ENCODE results near the gene CLIP1. TPM values are rescaled to one million over a fixed set of nuclear protein-coding genes. Genes with fewer than 3 reads are reported as not detected.
"Not testable (repeated sequence)": the region's sequence is repeated elsewhere in the genome, so short reads cannot be mapped to it uniquely, and the experiment has no call there.

Gene CLIP1
- total and polyA plus RNA-seq, 2 experiments from 2014 or later: 29.6 to 46.3 TPM

DNA sequence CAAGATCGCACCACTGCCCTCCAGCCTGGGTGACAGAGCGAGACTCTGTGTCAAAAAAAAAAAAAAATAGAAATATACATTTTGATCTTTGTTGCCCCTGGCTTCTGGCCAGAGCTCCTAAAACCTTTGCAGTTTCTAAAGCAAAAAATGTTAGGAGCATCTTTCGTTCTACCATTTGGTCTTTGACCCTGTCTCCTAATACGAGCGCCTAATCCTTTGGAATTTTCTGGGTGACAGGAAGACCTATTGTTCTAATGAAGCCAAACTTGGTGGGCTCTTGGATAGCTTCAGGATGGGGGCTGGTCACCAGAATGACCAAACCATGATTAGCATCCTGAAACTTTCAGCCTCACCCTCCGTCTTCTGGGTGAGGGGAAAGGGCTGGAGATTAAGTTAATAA is 32.3 kb upstream of the CLIP1 start:
- TF ChIP-seq, protein P1, sequence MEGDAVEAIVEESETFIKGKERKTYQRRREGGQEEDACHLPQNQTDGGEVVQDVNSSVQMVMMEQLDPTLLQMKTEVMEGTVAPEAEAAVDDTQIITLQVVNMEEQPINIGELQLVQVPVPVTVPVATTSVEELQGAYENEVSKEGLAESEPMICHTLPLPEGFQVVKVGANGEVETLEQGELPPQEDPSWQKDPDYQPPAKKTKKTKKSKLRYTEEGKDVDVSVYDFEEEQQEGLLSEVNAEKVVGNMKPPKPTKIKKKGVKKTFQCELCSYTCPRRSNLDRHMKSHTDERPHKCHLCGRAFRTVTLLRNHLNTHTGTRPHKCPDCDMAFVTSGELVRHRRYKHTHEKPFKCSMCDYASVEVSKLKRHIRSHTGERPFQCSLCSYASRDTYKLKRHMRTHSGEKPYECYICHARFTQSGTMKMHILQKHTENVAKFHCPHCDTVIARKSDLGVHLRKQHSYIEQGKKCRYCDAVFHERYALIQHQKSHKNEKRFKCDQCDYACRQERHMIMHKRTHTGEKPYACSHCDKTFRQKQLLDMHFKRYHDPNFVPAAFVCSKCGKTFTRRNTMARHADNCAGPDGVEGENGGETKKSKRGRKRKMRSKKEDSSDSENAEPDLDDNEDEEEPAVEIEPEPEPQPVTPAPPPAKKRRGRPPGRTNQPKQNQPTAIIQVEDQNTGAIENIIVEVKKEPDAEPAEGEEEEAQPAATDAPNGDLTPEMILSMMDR (IDR thresholded peaks at IDR 0.05; ENCODE audit: low read depth, low read length): no peak
- no peaks in the 10 kb centered on the region for H3K36me3 ChIP-seq

DNA sequence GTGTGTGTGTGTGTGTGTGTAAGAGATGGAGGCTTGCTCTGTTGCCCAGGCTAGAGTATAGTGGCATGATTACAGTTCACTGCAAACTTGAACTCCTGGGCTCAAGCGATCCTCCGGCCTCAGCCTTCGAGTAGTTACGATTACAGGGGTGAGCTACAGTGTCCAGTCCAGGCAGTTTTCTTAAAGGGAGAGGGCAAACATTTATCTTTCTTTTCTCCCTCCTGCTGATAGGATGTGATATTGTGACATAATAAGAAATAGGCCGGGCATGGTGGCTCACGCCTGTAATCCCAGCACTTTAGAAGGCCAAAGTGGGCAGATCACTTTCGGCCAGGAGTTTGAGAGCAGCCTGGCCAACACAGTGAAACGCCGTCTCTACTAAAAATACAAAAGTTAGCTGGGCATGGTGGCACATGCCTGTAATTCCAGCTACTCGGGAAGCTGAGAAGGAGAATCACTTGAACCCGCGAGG is 31.8 kb upstream of the CLIP1 start:
- no peak for DNase-seq (ENCODE audit: low read depth in 1 of 2, low spot score in 1 of 2)
- H3K36me3 ChIP-seq: no peaks in the 10 kb centered on the region
- no peaks in the 10 kb centered on the region for H3K27me3 ChIP-seq
- H3K4me3 ChIP-seq: no peak overlapping the region
- H3K4me1 ChIP-seq (ENCODE audit: low read depth): no peaks in the 10 kb centered on the region
- TF ChIP-seq, protein P1 (IDR thresholded peaks at IDR 0.05; ENCODE audit: low read depth, low read length): no peak
- H3K9me3 ChIP-seq (ENCODE audit: low read depth): no peaks in the 10 kb centered on the region
- no peak overlapping the region for H3K27ac ChIP-seq

More for the DNA sequence above, 32.3 kb upstream of the CLIP1 start:
- no peak overlapping the region for H3K27ac ChIP-seq
- H3K27me3 ChIP-seq: no peaks in the 10 kb centered on the region
- no peaks in the 10 kb centered on the region for H3K9me3 ChIP-seq (ENCODE audit: low read depth)
- H3K4me1 ChIP-seq (ENCODE audit: low read depth): no peaks in the 10 kb centered on the region
- H3K4me3 ChIP-seq: no peak overlapping the region
- DNase-seq (ENCODE audit: low read depth in 1 of 2, low spot score in 1 of 2): no peak

DNA sequence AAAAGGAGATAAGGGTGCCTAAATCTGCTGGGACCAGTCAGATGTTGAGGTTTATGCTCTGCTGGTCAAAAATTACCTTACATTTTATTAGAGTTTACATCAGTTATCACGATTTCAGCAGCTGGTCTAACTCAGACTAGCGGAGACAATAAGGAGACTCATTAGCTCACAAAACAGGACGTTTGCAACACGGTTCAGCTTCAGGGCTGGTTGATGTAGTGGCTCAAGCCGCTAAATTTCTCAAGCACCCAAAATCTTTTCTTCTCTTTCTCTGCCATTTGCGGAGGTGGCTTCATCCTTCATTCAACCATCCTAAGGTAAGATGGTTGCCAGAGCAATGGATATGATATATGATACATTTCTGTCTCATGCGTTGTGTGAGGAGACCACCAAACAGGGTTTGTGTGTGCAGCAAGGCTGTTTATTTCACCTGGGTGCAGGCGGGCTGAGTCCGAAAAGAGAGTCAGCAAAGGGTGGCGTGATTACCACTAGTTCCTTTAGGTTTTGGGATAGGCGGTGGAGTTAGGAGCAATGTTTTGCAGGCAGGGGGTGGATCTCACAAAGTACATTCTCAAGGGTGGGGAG is 30.3 kb upstream of the CLIP1 start:
- Histone ChIP-seq H3K27me3 (no peaks in the 10 kb centered on the region), H3K4me3 (no peak overlapping the region), H3K4me1 (ENCODE audit: low read depth) (no peaks in the 10 kb centered on the region), H3K27ac (no peak overlapping the region), H3K36me3 (no peaks in the 10 kb centered on the region), H3K9me3 (ENCODE audit: low read depth) (no peaks in the 10 kb centered on the region)
- DNase-seq (ENCODE audit: low read depth in 1 of 2, low spot score in 1 of 2): no peak
- TF ChIP-seq, protein P1 (IDR thresholded peaks at IDR 0.05; ENCODE audit: low read depth, low read length): no peak

DNA sequence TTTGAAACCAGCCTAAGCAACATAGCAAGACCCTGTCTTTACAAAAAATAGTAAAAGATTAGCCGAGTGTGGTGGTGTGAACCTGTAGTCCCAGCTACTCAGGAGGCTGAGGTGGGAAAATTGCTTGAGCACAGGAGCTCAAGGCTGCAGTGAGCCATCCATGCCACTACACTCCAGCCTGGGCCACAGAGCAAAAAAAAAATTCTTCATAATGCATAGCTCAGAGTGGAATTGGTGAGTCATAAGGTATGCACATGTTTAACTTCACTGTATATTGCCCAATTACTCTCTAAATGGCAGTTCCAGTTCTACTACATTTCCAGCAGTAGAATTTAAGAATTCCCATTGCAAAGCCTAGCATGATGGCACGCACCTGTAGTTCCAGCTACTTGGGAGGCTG is 26.8 kb upstream of the CLIP1 start:
- DNase-seq (ENCODE audit: low read depth in 1 of 2, low spot score in 1 of 2): peak in 1 of 2 donors; percentile 93
- Histone ChIP-seq H3K27me3 (no peaks in the 10 kb centered on the region), H3K9me3 (ENCODE audit: low read depth) (no peaks in the 10 kb centered on the region), H3K36me3 (no peaks in the 10 kb centered on the region), H3K27ac (no peak overlapping the region), H3K4me1 (ENCODE audit: low read depth) (no peaks in the 10 kb centered on the region), H3K4me3 (no peak overlapping the region)
- TF ChIP-seq, protein P1 (IDR thresholded peaks at IDR 0.05; ENCODE audit: low read depth, low read length): no peak

DNA sequence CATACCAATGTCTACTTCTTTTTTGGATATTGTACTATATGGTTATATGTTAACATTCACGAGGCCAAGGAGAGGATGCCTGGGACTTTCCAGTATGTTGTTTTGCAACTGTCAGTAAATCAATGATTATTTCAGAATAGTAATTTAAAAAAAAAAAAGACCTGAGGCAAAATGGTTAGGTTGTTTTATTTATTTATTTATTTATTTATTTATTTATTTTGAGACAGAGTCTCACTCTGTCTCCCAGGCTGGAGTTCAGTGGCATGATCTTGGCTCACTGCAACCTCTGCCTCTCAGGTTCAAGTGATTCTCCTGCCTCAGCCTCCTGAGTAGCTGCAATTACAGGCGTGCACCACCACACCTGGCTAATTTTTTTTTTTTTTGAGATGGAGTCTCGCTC is 25.4 kb upstream of the CLIP1 start:
- H3K27ac ChIP-seq; H3K36me3 ChIP-seq; DNase-seq (ENCODE audit: low read depth in 1 of 2, low spot score in 1 of 2); H3K27me3 ChIP-seq; H3K4me3 ChIP-seq; H3K4me1 ChIP-seq (ENCODE audit: low read depth); H3K9me3 ChIP-seq (ENCODE audit: low read depth): not testable (repeated sequence)

DNA sequence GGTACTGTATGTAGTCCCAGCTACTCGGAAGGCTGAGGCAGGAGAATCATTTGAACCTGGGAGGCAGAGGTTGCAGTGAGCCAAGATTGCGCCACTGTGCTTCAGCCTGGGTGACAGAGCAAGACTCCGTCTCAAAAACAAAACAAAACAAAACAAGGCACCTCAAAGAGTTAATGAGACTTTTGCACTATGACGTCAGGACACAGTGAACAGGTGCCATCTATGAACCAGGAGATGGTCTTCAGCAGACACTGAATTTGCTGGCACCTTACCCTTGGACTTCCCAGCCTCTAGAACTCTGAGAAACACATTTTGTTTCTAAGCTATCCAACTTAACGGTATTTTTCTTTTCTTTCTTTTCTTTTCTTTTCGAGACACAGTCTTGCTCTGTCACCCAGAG is 23.9 kb upstream of the CLIP1 start:
- not testable (repeated sequence) for H3K4me1 ChIP-seq (ENCODE audit: low read depth); DNase-seq (ENCODE audit: low read depth in 1 of 2, low spot score in 1 of 2); H3K36me3 ChIP-seq

DNA sequence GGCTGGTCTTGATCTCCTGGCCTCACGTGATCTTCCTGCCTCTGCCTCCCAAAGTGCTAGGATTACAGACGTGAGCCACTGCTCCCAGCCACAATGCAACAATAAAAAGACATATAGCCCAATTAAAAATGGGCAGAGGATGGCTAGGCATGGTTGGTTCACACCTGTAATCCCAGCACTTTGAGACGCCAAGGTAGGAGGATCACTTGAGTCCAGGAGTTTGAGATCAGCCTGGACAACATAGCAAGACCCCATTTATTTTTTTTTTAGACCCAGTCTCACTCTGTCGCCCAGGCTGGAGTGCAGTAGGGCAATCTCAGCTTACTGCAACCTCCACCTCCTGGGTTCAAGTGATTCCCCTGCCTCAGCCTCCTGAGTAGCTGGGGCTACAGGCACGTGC is 21.6 kb upstream of the CLIP1 start:
- H3K36me3 ChIP-seq; H3K27me3 ChIP-seq; H3K27ac ChIP-seq; DNase-seq (ENCODE audit: low read depth in 1 of 2, low spot score in 1 of 2); H3K4me3 ChIP-seq; H3K4me1 ChIP-seq (ENCODE audit: low read depth); H3K9me3 ChIP-seq (ENCODE audit: low read depth): not testable (repeated sequence)

More for the DNA sequence above, 23.9 kb upstream of the CLIP1 start:
- H3K27ac ChIP-seq; H3K9me3 ChIP-seq (ENCODE audit: low read depth); H3K4me3 ChIP-seq; H3K27me3 ChIP-seq: not testable (repeated sequence)

DNA sequence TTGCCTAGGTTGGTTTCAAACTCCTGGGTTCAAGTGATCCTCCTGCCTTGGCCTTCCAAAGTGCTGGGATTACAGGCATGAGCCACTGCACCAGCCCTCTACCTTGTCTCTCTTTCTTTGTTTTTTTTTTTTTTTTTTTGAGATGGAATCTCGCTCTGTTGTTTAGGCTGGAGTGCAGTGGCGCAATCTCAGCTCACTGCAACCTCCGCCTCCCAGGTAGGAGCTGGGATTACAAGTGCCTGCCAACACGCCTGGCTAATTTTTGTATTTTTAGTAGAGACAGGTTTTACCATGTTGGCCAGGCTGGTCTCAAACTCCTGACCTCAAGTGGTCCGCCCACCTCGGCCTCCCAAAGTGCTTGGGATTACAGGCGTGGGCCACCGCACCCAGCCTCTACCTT is 16.4 kb upstream of the CLIP1 start:
- H3K27ac ChIP-seq; H3K4me1 ChIP-seq (ENCODE audit: low read depth); H3K36me3 ChIP-seq; H3K4me3 ChIP-seq; H3K27me3 ChIP-seq; DNase-seq (ENCODE audit: low read depth in 1 of 2, low spot score in 1 of 2); H3K9me3 ChIP-seq (ENCODE audit: low read depth): not testable (repeated sequence)

Measured in cardiac muscle cell (in vitro differentiated cells and primary cell).